NCI-H1048 (cell line): ENCODE data around the gene BCOR.

Source experiments
- DNase-seq: peaks from one replicate; lab custom pipeline; 2025; lab: John Stamatoyannopoulos, UW

The BCOR gene

GRCh38 chrX:40097504-40098263 is at the start of gene BCOR:
BCOR (minus strand) TSS chrX:40097958; CDS start chrX:40077929, 20,029 bp downstream.
- peak; percentile 18 for DNase-seq

GRCh38 chrX:40147126-40147952 is 49.6 kb upstream of the BCOR start:
- no peak for DNase-seq

GRCh38 chrX:40146262-40147125 is 48.7 kb upstream of the BCOR start:
- DNase-seq, result no peak

- DNase-seq, result no peak
Observed at GRCh38 chrX:40145923-40146261, 48.1 kb upstream of the BCOR start.

GRCh38 chrX:40145001-40145922 is 47.5 kb upstream of the BCOR start:
- DNase-seq, result no peak

DNA sequence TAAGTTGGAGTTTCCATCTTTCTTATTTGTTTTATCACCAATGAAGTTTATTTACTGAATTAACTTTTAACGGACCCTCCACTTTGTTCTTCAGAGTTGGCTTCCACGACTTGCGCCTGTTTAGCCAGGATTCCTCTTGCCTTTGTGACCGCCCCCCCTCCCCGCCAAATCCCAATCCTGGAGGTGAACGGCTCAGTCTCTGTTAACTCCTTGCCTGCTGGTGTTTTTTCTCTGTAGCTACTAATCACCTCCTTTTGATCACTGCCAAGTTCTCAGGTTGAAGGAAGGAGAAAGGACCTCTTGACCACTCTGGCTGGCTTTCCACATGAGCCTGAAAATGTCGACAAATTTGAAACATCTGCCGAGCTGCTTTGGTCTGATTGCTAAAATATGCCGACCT is 46.8 kb upstream of the BCOR start:
- no peak for DNase-seq

GRCh38 chrX:40143987-40144386 is 46.2 kb upstream of the BCOR start:
- DNase-seq, result no peak

GRCh38 chrX:40143001-40143400 is 45.2 kb upstream of the BCOR start:
- no peak for DNase-seq

DNA sequence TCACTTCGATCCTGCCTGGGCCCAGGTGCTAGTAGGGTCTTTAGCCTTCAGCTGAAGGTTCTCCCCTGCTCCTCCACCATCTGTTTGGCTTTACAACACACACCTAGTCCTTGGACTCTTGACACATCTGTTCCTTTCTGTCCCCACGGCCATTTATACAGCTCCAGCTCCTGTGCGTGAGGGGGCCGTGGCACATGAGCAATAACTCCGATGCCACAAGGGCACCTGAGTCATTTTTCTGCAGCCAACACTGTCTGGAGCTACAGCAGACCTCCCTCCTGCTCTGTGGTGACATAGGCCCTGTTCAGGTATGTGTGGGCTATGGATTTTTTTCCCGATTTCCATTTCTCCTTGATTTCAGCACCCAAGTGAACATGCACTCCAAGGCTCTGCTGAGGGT is 44.7 kb upstream of the BCOR start:
- DNase-seq, result no peak

DNA sequence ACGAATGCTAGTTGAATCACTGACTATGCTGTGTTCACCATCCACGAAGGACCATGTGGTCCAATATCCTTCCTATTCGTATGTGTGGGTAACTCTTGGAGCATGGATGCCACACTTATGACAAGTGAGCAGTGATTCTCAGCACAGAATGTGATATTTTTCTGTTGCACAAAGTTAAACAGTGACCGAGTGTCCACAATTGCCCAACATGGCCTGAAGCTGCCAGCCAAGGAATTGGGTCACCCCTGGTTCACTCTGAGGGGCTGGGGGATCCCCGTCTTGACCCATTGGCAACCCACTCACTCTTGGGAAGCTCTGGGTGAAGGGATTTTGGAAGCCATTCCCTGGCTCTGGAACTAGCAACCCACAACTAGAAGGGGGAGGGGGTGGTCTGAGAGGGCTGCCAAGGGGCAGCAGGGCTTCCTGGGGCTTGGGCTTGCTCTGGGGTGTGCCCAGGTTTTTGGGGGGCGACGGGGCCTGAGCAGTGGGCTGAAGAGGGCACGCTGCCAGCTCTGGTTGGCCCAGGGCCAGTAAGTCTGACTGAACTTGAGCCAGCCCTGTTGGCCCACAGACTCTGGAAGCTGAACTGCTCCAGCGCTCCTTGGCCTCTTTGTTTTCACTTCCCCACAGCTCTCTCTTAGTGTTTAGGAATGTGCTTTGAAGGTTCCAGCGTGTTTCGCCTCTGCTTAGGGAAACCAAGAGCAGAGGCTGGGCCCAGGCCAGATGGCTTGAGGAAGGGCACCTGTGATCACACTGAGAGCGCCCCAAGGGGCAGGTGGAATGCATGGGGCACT is 43.1 kb upstream of the BCOR start:
- no peak for DNase-seq

DNA sequence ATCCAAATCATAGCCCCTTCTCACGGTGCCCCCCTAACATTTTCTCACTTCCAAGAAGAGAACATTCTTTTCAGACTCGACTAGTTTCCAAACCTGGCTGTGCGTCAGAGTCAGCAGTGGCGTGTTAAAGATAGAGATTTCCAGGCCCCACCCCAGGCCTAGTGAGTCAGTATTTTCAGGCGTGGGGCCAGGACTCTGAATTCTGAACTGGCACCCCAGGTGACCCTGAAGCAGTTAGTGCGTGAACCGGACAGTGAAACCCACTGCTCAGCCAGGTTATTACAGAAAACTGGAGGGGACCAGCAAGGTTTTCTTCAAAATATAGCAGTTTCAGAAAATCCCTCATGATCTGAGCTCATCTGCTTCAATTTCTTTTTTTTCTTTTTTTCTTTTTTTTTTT is 35.0 kb upstream of the BCOR start:
- no peak for DNase-seq

DNA sequence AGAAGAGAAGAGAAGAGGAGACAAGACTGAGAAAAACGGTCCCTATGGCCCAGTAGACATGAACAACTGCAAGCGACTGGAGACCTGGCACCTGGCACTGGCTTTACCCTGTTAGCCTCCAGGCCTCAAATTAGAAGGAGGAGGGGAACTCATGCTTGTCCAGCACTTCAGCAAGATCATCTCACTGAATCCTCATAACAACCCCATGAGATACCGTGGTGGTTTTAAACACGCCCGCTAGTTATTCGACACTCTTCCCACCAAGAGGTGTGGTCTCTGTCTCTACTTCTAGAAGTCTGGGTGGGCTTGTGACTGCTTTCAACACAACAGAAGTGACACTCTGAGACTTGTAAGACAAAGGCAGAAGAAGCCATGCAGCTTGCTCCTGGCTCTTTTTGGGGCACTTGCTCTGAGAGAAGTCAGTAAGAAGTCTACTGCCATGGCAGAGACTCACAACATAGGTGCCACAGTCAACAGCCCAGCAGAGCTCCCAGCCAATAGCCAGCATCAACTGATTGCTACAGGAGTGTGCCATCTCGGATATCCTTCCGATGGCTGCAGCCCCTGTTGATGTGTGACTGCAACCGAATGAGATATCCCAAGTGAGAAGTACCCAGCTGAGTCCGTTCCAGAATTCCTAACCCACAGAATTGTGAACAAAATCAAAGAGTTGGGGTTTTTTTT is 34.0 kb upstream of the BCOR start:
- DNase-seq, result no peak

GRCh38 chrX:40130207-40130606 is 32.4 kb upstream of the BCOR start:
- no peak for DNase-seq

DNA sequence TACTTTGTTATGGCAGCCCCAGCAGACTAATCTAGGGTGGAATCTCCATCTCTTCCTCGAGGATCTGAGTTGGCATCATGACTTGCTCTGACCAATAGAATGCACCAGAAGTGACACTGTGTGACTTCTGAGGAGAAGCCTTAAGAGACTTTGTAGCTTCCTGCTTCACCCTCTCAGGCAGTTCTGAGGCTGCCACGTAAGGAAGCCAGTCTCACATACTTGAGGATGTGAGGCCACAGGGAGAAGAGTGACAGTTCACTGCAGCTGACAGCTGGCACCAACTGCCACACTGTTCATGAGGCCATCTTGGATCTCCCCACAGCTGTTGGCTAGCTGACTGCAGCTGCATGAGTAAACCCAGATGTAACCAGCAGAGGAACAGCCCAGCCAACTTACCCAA is 29.3 kb upstream of the BCOR start:
- DNase-seq, result no peak

DNA sequence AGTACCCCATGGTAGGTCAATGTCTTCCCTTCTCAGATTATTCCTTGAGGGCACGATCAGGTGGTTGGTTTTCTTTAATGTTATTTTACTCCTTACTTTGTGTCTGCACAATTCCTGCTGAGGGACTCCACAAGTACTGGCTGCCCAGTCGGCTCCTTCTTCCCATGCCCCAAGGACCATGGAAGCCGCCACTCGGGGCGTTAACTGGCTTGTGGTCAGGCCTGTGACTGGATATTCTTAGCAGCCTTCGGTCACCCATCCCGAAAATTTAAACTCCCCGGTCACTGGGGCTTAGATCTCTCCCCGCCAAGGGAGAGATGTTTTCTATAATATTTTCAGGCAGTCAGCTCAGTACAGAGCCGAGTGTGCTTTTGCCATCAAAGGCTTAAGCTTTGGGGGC is 24.7 kb upstream of the BCOR start:
- no peak for DNase-seq

DNA sequence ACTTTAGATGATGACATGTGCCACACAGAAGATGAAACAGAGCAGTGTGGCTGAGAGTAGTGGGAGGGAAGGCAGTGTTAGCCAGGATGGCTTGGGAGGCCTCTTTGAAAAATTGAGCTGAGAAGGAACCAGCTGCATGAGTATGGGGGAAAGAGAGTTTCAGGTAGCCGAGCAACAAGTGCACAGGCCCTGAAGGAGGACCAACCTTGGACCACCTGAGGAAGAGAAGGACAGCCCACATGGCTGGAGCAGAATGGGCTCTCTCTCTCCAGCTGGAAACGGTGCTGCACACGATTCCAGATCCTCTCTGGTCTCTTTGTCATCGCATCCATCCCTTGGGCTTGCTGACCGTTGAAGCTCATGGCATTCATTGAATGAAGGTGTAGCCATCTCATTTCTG is 23.9 kb upstream of the BCOR start:
- DNase-seq, result no peak

DNA sequence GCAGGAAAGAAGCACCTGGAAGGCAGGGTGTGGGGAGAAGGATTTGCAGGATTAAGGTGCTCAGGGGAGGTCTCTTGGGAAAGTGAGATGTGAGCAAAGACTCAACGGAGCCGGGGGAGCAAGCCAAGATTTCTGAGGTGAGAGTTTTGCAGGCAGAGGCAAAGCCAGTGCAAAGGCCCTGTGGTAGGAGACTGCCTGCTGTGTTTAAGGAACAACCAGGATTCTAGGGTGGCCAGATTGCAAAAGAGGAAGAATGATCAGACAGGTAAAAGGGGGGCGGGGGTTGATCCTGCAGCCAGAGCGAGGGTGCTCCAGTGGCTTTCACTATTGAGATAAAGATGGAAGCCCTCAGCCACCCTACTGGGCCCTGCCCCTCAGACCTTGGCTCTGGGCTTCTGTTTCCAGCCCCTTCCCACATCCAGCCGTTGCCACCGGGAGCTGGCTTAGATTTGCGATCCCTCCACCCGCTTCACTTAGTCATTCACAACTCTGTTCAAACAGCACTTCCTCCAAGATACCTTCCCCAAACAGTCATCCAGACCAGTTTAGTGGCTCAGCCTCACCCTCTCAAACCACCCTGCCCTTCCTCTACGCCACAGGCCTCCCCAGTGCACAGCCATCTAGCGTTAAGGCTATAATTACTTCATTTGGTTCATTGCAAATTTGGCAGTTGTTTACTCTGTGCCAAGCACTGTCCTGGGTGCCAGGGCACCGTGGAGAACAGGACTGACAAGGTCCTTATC is 23.3 kb upstream of the BCOR start:
- DNase-seq, result no peak

DNA sequence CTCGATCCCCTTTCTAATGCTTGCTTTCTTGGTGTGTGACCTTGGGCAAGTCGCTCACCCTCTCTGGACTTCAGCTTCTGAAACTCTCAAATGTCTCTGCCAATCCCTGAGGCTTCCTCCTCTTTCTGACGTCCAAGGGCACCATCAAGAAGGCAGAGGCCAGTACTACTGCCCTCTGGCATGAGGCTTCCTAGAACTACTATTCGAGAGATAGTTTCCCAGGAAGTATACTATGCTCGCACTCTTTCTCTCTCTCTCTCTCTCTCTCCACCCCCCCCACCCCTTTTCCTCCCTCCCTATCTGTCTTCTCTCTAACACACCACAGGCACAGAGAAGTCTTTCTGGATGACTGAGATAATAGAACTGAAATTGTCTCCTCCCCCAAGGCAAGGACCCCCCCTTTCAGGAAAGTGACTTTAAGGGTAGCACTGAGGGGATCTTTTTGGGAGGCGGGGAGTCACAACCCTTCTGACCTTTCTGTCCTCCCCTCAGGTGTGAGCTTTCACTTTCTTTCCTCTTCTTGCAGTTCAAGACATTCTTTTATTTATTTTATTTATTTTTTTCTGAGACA is 20.0 kb upstream of the BCOR start:
- DNase-seq, result no peak

GRCh38 chrX:40116925-40117324 is 19.2 kb upstream of the BCOR start:
- DNase-seq, result no peak
